Hepatocyte (in vitro differentiated cells): ENCODE data around the gene TEX55. TPM values are rescaled to one million over a fixed set of nuclear protein-coding genes. Genes with fewer than 3 reads are reported as not detected.

Experiments used
- DNase-seq: peaks from one replicate; pipeline ENCODE4 v3.0.0-alpha.2; 2016; ENCODE audit warnings: low spot score
- H2AFZ ChIP-seq: fragments of 200-600 bp; sonication (generic); 2 replicates; pipeline ENCODE4 v1.6.0; 2016; ENCODE audit warnings: antibody characterized with exemption, mild to moderate bottlenecking
- H3K27ac ChIP-seq: fragments of 200-600 bp; sonication (generic); 2 replicates; pipeline ENCODE4 v1.5.1; 2016; ENCODE audit warnings: mild to moderate bottlenecking
- H3K27me3 ChIP-seq: fragments of 200-600 bp; sonication (generic); 2 replicates; pipeline ENCODE4 v1.6.1; 2016
- H3K36me3 ChIP-seq: fragments of 200-600 bp; sonication (generic); replicated peaks from 2 replicates; pipeline ENCODE4 v1.5.1; 2016; ENCODE audit warnings: low read depth; ENCODE audit not compliant: insufficient read depth
- H3K4me1 ChIP-seq: fragments of 200-600 bp; sonication (generic); 2 replicates; pipeline ENCODE4 v1.5.1; 2016; ENCODE audit warnings: mild to moderate bottlenecking, moderate library complexity; ENCODE audit not compliant: insufficient read depth
- H3K4me2 ChIP-seq: fragments of 200-600 bp; sonication (generic); 2 replicates; pipeline ENCODE4 v1.6.0; 2016
- H3K4me3 ChIP-seq: fragments of 200-600 bp; sonication (generic); 2 replicates; pipeline ENCODE4 v1.5.1; 2016; ENCODE audit warnings: mild to moderate bottlenecking
- H3K79me2 ChIP-seq: fragments of 200-600 bp; sonication (generic); 2 replicates; pipeline ENCODE4 v1.6.0; 2017; ENCODE audit warnings: mild to moderate bottlenecking
- H3K9me2 ChIP-seq: fragments of 200-600 bp; sonication (generic); replicated peaks from 2 replicates; pipeline ENCODE4 v1.6.0; 2017; ENCODE audit warnings: mild to moderate bottlenecking; ENCODE audit not compliant: insufficient read depth
- H3K9me3 ChIP-seq: fragments of 200-600 bp; sonication (generic); 2 replicates; pipeline ENCODE4 v1.5.1; 2016; ENCODE audit warnings: low read depth, mild to moderate bottlenecking
- H4K20me1 ChIP-seq: fragments of 200-600 bp; sonication (generic); 2 replicates; pipeline ENCODE4 v1.6.0; 2016; ENCODE audit warnings: mild to moderate bottlenecking; ENCODE audit not compliant: insufficient read depth, poor library complexity, severe bottlenecking
- CTCF ChIP-seq: fragments of 200-600 bp; sonication (generic); IDR thresholded peaks from 2 replicates; pipeline ENCODE4 v1.5.1; 2016; ENCODE audit warnings: antibody characterized with exemption, mild to moderate bottlenecking; ENCODE audit not compliant: poor library complexity
- EZH2 ChIP-seq: fragments of 200-600 bp; sonication (generic); IDR thresholded peaks from 2 replicates; pipeline ENCODE4 v1.6.1; 2016; ENCODE audit warnings: antibody characterized with exemption, mild to moderate bottlenecking, borderline replicate concordance
- EZH2phosphoT487 ChIP-seq: fragments of 200-600 bp; sonication (generic); IDR thresholded peaks from one replicate; pipeline ENCODE4 v1.6.1; 2018; ENCODE audit warnings: antibody characterized with exemption, mild to moderate bottlenecking, low read depth, moderate library complexity; ENCODE audit not compliant: unreplicated experiment, severe bottlenecking
- WGBS: methylation state at CpG from one replicate; pipeline ENCODE4 v1.1.6; 2016; ENCODE audit warnings: low lambda C conversion rate; ENCODE audit errors: missing lambda C conversion rate; 5-methylcytosine and 5-hydroxymethylcytosine counted together
- polyA plus RNA-seq: library from polyadenylated mRNA; unstranded; fragments of >200 nt; fragmentation: Nextera tagmentation; extraction: Ambion mirVana; gene quantifications from 2 replicates; pipeline ENCODE4 v1.2.1, GENCODE V29; 2016
- total RNA-seq: library from RNA; depleted of rRNA; stranded (reverse); fragments of >200 nt; gene quantifications from 2 replicates; pipeline ENCODE4 v1.2.3, GENCODE V29; 2014

The TEX55 gene
- total and polyA plus RNA-seq, 2 experiments from 2014 or later = not detected

GRCh38 chr3:119176778-119177177, 30.8 kb downstream of the TEX55 start:
- H4K20me1 ChIP-seq = no peaks in the 10 kb centered on the region
- H3K4me3 ChIP-seq = no peak overlapping the region
- WGBS = 67% methylated on average over 4 of the region's 4 CpGs
- DNase-seq = no peak
- no peaks in the 10 kb centered on the region for H3K79me2 ChIP-seq
- H2AFZ ChIP-seq = no peak overlapping the region
- no peak for TF ChIP-seq EZH2
- no peak for TF ChIP-seq EZH2phosphoT487
- no peak for TF ChIP-seq CTCF
- peak overlapping the region; percentile 90 for H3K27ac ChIP-seq
- H3K27me3 ChIP-seq = no peaks in the 10 kb centered on the region
- H3K4me2 ChIP-seq = peak overlapping the region; percentile 50
- peaks cover 4% of the 10 kb centered on the region for H3K4me1 ChIP-seq
- no peaks in the 10 kb centered on the region for H3K9me3 ChIP-seq
- no peaks in the 10 kb centered on the region for H3K9me2 ChIP-seq
- no peaks in the 10 kb centered on the region for H3K36me3 ChIP-seq

- Histone ChIP-seq H3K79me2 (no peaks in the 10 kb centered on the region), H3K4me3 (no peak overlapping the region), H3K27ac (peak overlapping the region; percentile 90), H3K4me1 (peaks cover 8% of the 10 kb centered on the region), H2AFZ (no peak overlapping the region), H3K9me2 (no peaks in the 10 kb centered on the region), H3K9me3 (no peaks in the 10 kb centered on the region), H4K20me1 (no peaks in the 10 kb centered on the region), H3K4me2 (no peak overlapping the region), H3K27me3 (no peaks in the 10 kb centered on the region), H3K36me3 (no peaks in the 10 kb centered on the region)
- DNase-seq = no peak
- TF ChIP-seq EZH2phosphoT487 = no peak
- no peak for TF ChIP-seq EZH2
- no peak for TF ChIP-seq CTCF
- WGBS = 81% methylated on average over 4 of the region's 4 CpGs
Observed at GRCh38 chr3:119177321-119177720, 31.4 kb downstream of the TEX55 start.

GRCh38 chr3:119181765-119182164, 35.8 kb downstream of the TEX55 start:
- Histone ChIP-seq H3K9me2 (no peaks in the 10 kb centered on the region), H3K4me1 (peaks cover 18% of the 10 kb centered on the region)
- peak; percentile 66 for DNase-seq

More at GRCh38 chr3:119181765-119182164, 35.8 kb downstream of the TEX55 start:
- H2AFZ ChIP-seq = no peak overlapping the region
- no peak overlapping the region for H3K4me3 ChIP-seq
- no peaks in the 10 kb centered on the region for H3K79me2 ChIP-seq
- no peaks in the 10 kb centered on the region for H3K27me3 ChIP-seq
- H3K27ac ChIP-seq = peak overlapping the region; percentile 66
- no peak overlapping the region for H3K4me2 ChIP-seq
- WGBS = 59% methylated on average over 3 of the region's 3 CpGs
- no peaks in the 10 kb centered on the region for H3K36me3 ChIP-seq
- no peaks in the 10 kb centered on the region for H4K20me1 ChIP-seq
- TF ChIP-seq EZH2phosphoT487 (no peak), CTCF (no peak), EZH2 (no peak)
- no peaks in the 10 kb centered on the region for H3K9me3 ChIP-seq
